HepG2 (cell line): ENCODE data around the gene TMEM178A.

Source experiments
- FLYWCH1 ChIP-seq: sonication (generic); formaldehyde crosslinking; IDR thresholded peaks from 2 replicates; pipeline ENCODE4 v1.8.1; 2023; ENCODE audit warnings: mild to moderate bottlenecking, missing genetic modification reagents
- PAX8 ChIP-seq: sonication (generic); formaldehyde crosslinking; IDR thresholded peaks from 2 replicates; pipeline ENCODE4 v1.8.0; 2022; ENCODE audit warnings: mild to moderate bottlenecking, missing genetic modification reagents, borderline replicate concordance

GRCh38 chr2:39647104-39647765 lies 18.5 kb upstream of the TMEM178A start:
- no peak for TF ChIP-seq FLYWCH1 (CRISPR knock-in tag)
- TF ChIP-seq PAX8 (CRISPR knock-in tag) = no peak
